H1 (cell line): ENCODE results near the gene ITSN1. TPM values are rescaled to one million over a fixed set of nuclear protein-coding genes. Genes with fewer than 3 reads are reported as not detected.

Experiments used
- CTCF ChIA-PET: fragments of 300-600 bp; sonication (Branson Sonifier 250); formaldehyde crosslinking; loops from one replicate; lab custom pipeline; 2021; ENCODE audit not compliant: partially characterized antibody; lab: Charles Lee
- POLR2A ChIA-PET: fragments of 300-600 bp; sonication (Branson Sonifier 250); formaldehyde crosslinking; loops from one replicate; lab custom pipeline; 2021; ENCODE audit warnings: inconsistent platforms; ENCODE audit not compliant: partially characterized antibody; lab: Charles Lee
- DNase-seq, 2 experiments: peaks; one replicate each; pipeline versions ENCODE4 v3.0.0 to v3.0.0-alpha.2; 2010 to 2022; ENCODE audit warnings: low spot score in 2 of 2, low read depth in 1 of 2, mixed read lengths in 1 of 2
- FAIRE-seq: peaks from 2 replicates; lab custom pipeline; 2011; peaks lifted over from hg19 to GRCh38; lab: Jason Lieb, UNC
- H2AFZ ChIP-seq: 2 replicates; pipeline ENCODE4 v1.8.1; 2012; ENCODE audit warnings: low read length, inconsistent platforms
- H2AK5ac ChIP-seq: 2 replicates; pipeline ENCODE4 v1.6.1; 2013; ENCODE audit warnings: low read depth, low read length
- H2BK120ac ChIP-seq: replicated peaks from 2 replicates; pipeline ENCODE3; 2013; ENCODE audit warnings: low read depth, low read length, inconsistent platforms
- H2BK12ac ChIP-seq: 2 replicates; pipeline ENCODE4 v1.6.1; 2013; ENCODE audit warnings: low read depth, low read length
- H2BK15ac ChIP-seq: 2 replicates; pipeline ENCODE4 v1.6.1; 2013; ENCODE audit warnings: low read length
- H2BK20ac ChIP-seq: 2 replicates; pipeline ENCODE4 v1.6.1; 2013; ENCODE audit warnings: low read length
- H2BK5ac ChIP-seq: 2 replicates; pipeline ENCODE4 v1.6.1; 2013; ENCODE audit warnings: low read depth, low read length
- H3K14ac ChIP-seq: 2 replicates; pipeline ENCODE4 v1.6.1; 2013; ENCODE audit warnings: inconsistent platforms; ENCODE audit not compliant: insufficient read length
- H3K18ac ChIP-seq: 2 replicates; pipeline ENCODE4 v1.6.1; 2013; ENCODE audit warnings: low read length; ENCODE audit errors: extremely low read depth
- H3K23ac ChIP-seq: 2 replicates; pipeline ENCODE4 v1.6.1; 2013; ENCODE audit warnings: inconsistent platforms; ENCODE audit not compliant: insufficient read length
- H3K23me2 ChIP-seq: 2 replicates; pipeline ENCODE4 v1.6.1; 2013; ENCODE audit warnings: low read depth, low read length
- H3K27ac ChIP-seq: 2 replicates; pipeline ENCODE4 v1.6.1; 2011; ENCODE audit warnings: low read depth, low read length, inconsistent platforms
- H3K27me3 ChIP-seq, 4 experiments: replicated peaks in 1 of 4; 1 replicate in 1 of 4; 2 replicates in 3 of 4; pipeline versions ENCODE4 v1.6.1 to v1.8.1; 2011 to 2013; ENCODE audit warnings: low read length in 3 of 4, mild to moderate bottlenecking in 3 of 4, inconsistent platforms in 2 of 4, mixed read lengths in 2 of 4, moderate library complexity in 1 of 4; ENCODE audit not compliant: control insufficient read depth in 3 of 4, insufficient read depth in 3 of 4; ENCODE audit errors: extremely low read depth in 1 of 4
- H3K36me3 ChIP-seq, 4 experiments: 2 replicates each; pipeline versions ENCODE4 v1.6.1 to v1.8.1; 2011 to 2013; ENCODE audit warnings: mild to moderate bottlenecking in 4 of 4, low read length in 3 of 4, moderate library complexity in 2 of 4, control low read depth in 1 of 4, inconsistent platforms in 1 of 4; ENCODE audit not compliant: insufficient read depth in 4 of 4, control insufficient read depth in 2 of 4
- H3K4ac ChIP-seq: replicated peaks from 2 replicates; pipeline ENCODE3; 2013; ENCODE audit warnings: low read length, low read depth, mixed read lengths, inconsistent platforms; ENCODE audit not compliant: insufficient read length
- H3K4me1 ChIP-seq, 4 experiments: replicated peaks in 1 of 4; 1 replicate in 1 of 4; 2 replicates in 3 of 4; pipeline versions ENCODE4 v1.6.1 to v1.8.1; 2011 to 2013; ENCODE audit warnings: low read length in 3 of 4, inconsistent platforms in 2 of 4, mixed read lengths in 1 of 4; ENCODE audit not compliant: insufficient read depth in 4 of 4, control insufficient read depth in 3 of 4
- H3K4me2 ChIP-seq, 2 experiments: 2 replicates each; pipeline versions ENCODE4 v1.6.1 to v1.8.1; 2011 to 2013; ENCODE audit warnings: low read depth in 2 of 2, low read length in 2 of 2, control low read depth in 1 of 2, inconsistent platforms in 1 of 2, mild to moderate bottlenecking in 1 of 2; ENCODE audit not compliant: insufficient read depth in 1 of 2
- H3K4me3 ChIP-seq, 4 experiments: fragments of 200-600, 300-600 bp in 1 of 4; sonication (generic), shearing (Covaris generic), sonication (Bioruptor Twin) in 1 of 4; 2 replicates each; pipeline versions ENCODE4 v1.5.1 to v1.8.1; 2011 to 2016; ENCODE audit warnings: low read length in 4 of 4, low read depth in 3 of 4, control low read depth in 2 of 4, inconsistent platforms in 2 of 4, mild to moderate bottlenecking in 2 of 4, mixed read lengths in 1 of 4, moderate library complexity in 1 of 4; ENCODE audit not compliant: insufficient read depth in 2 of 4; ENCODE audit errors: extremely low read depth in 1 of 4
- H3K56ac ChIP-seq: replicated peaks from 2 replicates; pipeline ENCODE3; 2013; ENCODE audit warnings: low read depth, mild to moderate bottlenecking, mixed read lengths, low read length, inconsistent platforms; ENCODE audit not compliant: insufficient read length
- H3K79me1 ChIP-seq: 2 replicates; pipeline ENCODE4 v1.6.1; 2013; ENCODE audit warnings: low read depth, low read length, control low read depth
- H3K79me2 ChIP-seq, 2 experiments: 2 replicates each; pipeline versions ENCODE4 v1.6.1 to v1.8.1; 2012 to 2013; ENCODE audit warnings: low read length in 2 of 2, mild to moderate bottlenecking in 2 of 2, inconsistent platforms in 1 of 2; ENCODE audit not compliant: insufficient read depth in 2 of 2, control insufficient read depth in 1 of 2
- H3K9ac ChIP-seq, 4 experiments: replicated peaks in 1 of 4; 1 replicate in 1 of 4; 2 replicates in 3 of 4; pipeline versions ENCODE4 v1.6.1 to v1.8.1; 2011 to 2013; ENCODE audit warnings: low read depth in 3 of 4, low read length in 3 of 4, control low read depth in 2 of 4, mild to moderate bottlenecking in 2 of 4, moderate library complexity in 2 of 4, inconsistent platforms in 1 of 4; ENCODE audit errors: extremely low read depth in 1 of 4
- H3K9me3 ChIP-seq, 2 experiments: 2 replicates each; pipeline versions ENCODE4 v1.6.1 to v1.8.1; 2012 to 2013; ENCODE audit warnings: mild to moderate bottlenecking in 2 of 2, moderate library complexity in 2 of 2, control low read depth in 1 of 2, inconsistent platforms in 1 of 2, low read depth in 1 of 2, low read length in 1 of 2, mixed read lengths in 1 of 2; ENCODE audit not compliant: insufficient read depth in 2 of 2
- H4K20me1 ChIP-seq, 2 experiments: replicated peaks in 1 of 2; 2 replicates each; pipeline versions ENCODE3 to v1.8.1; 2011 to 2013; ENCODE audit warnings: inconsistent platforms in 2 of 2, low read length in 2 of 2, mild to moderate bottlenecking in 1 of 2; ENCODE audit not compliant: insufficient read depth in 2 of 2, control insufficient read depth in 1 of 2
- H4K5ac ChIP-seq: 2 replicates; pipeline ENCODE4 v1.6.1; 2013; ENCODE audit warnings: low read length, low read depth, mixed read lengths, inconsistent platforms; ENCODE audit not compliant: insufficient read length
- H4K8ac ChIP-seq: 2 replicates; pipeline ENCODE4 v1.8.0; 2013; ENCODE audit warnings: mild to moderate bottlenecking, moderate library complexity, low read length, inconsistent platforms; ENCODE audit not compliant: insufficient read depth; ENCODE audit errors: extremely low read depth
- H4K91ac ChIP-seq: replicated peaks from 2 replicates; pipeline ENCODE3; 2013; ENCODE audit warnings: low read length, mixed read lengths, inconsistent platforms; ENCODE audit not compliant: insufficient read length
- TAF1 ChIP-seq: IDR thresholded peaks from 2 replicates; pipeline ENCODE4 v1.6.1; 2011; ENCODE audit warnings: mild to moderate bottlenecking, low read depth, low read length
- TEAD4 ChIP-seq: IDR thresholded peaks from 2 replicates; pipeline ENCODE4 v1.6.1; 2012; ENCODE audit warnings: low read depth, low read length, inconsistent platforms, mixed read lengths
- WGBS, 2 experiments: shearing (Covaris generic) in 1 of 2; methylation state at CpG; one replicate each; pipeline versions ENCODE4 v1.1.6 to v1.1.7; 2013 to 2015; ENCODE audit warnings: low lambda C conversion rate in 2 of 2, mixed read lengths in 2 of 2, inconsistent platforms in 1 of 2, low coverage in 1 of 2, missing lambda C conversion rate in 1 of 2; ENCODE audit not compliant: insufficient replicate concordance in 2 of 2, insufficient coverage in 1 of 2, insufficient read length in 1 of 2; ENCODE audit errors: extremely low coverage in 1 of 2, missing lambda C conversion rate in 1 of 2; 5-methylcytosine and 5-hydroxymethylcytosine counted together
- polyA plus RNA-seq, 7 experiments: library from polyadenylated mRNA; depleted of rRNA in 3 of 7; stranded (reverse) in 5 of 7; unstranded in 2 of 7; fragments of >200 nt in 5 of 7; fragments of 200-250 nt in 2 of 7; gene quantifications; 1 replicate in 5 of 7; 2 replicates in 1 of 7; 4 replicates in 1 of 7; pipeline versions ENCODE4 v1.2.1 to v1.2.3, GENCODE V29; 2011 to 2013; ENCODE audit warnings: missing spikeins in 2 of 7, mixed read lengths in 2 of 7
- total RNA-seq: library from RNA; stranded (reverse); fragmentation: NEBNext Ultra II Directional; extraction: Animal tissue kit (Norgen Biotek cat#: 25700); gene quantifications from 2 replicates; pipeline ENCODE4 v1.2.1, GENCODE V29; 2021

Gene ITSN1
- total and polyA plus RNA-seq, 2 of the 8 experiments (the other 6 are each of a cell fraction or from before 2014, with no cell fraction given): 60.8 to 78.1 TPM

DNA sequence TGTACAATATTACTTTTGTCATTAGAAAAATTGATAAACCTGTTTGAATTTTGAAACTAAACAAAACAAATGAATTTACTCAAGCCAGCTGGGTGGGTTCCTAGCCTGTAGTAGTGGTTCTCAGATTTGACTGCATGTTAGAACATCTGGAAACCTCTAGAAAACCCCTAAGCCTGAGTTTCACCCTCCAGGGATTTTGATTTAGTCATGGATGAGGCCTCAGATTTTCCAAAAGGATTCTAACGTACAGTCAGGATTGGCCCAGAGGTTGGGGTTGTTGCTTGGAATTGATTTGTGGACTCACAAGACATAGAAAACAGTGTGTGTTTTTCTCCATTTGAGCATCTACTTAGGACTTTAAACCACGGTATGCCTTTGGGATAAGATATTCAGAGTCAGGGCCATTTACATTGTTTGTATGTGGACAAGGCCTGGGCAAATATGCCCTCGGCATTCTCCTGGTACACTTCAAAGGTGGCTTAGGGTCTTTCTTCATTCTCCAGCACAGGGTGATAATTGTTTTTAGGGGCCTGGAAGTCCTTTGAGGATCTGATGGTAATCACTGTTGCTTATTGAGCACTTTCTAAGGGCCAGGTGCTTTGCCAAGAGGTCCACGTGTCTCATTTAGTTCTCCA is 230.7 kb downstream of the ITSN1 start:
- no peak overlapping the region for H3K23ac ChIP-seq
- no peak overlapping the region for H3K18ac ChIP-seq
- no peak overlapping the region for H2BK20ac ChIP-seq
- no peak for FAIRE-seq
- DNase-seq: no peak
- no peak overlapping the region for H3K9ac ChIP-seq
- H2BK15ac ChIP-seq: no peak overlapping the region
- H2AK5ac ChIP-seq: no peak overlapping the region
- H3K36me3 ChIP-seq: no peaks in the 10 kb centered on the region
- H3K27ac ChIP-seq: no peak overlapping the region
- H3K4me3 ChIP-seq: no peak overlapping the region
- no peaks in the 10 kb centered on the region for H3K27me3 ChIP-seq
- ChIA-PET POLR2A (no interaction called here), CTCF (no interaction called here)
- no peak overlapping the region for H3K4me2 ChIP-seq
- H4K8ac ChIP-seq: no peak overlapping the region
- no peak overlapping the region for H2BK120ac ChIP-seq
- no peak overlapping the region for H4K91ac ChIP-seq
- no peak overlapping the region for H4K5ac ChIP-seq
- no peak overlapping the region for H2AFZ ChIP-seq
- H4K20me1 ChIP-seq: no peaks in the 10 kb centered on the region
- H3K79me2 ChIP-seq: no peaks in the 10 kb centered on the region
- 97% methylated on average over 4 of the region's 4 CpGs; no CpG with 5 or more reads in 1 of the 2 experiments for WGBS, 2 experiments
- TF ChIP-seq TAF1: no peak
- TF ChIP-seq TEAD4: no peak
- no peaks in the 10 kb centered on the region; a peak in 1 of 7 replicates for H3K4me1 ChIP-seq
- no peaks in the 10 kb centered on the region; the same call in 1 of the 2 replicates for H3K23me2 ChIP-seq
- H3K4ac ChIP-seq: no peak overlapping the region
- no peaks in the 10 kb centered on the region for H3K79me1 ChIP-seq
- no peaks in the 10 kb centered on the region for H3K9me3 ChIP-seq
- no peak overlapping the region for H2BK5ac ChIP-seq
- H3K56ac ChIP-seq: no peak overlapping the region
- H3K14ac ChIP-seq: no peak overlapping the region
- no peak overlapping the region for H2BK12ac ChIP-seq
